Psoas muscle (tissue), 8 donors: ENCODE measurements around the gene AFF1. TPM values are rescaled to one million over a fixed set of nuclear protein-coding genes. Genes with fewer than 3 reads are reported as not detected.

Experiments used
- ATAC-seq, 4 donors: fragments of 200-7000 bp; cut with Tn5 transposase; one replicate each; pipeline ENCODE4 v1.9.1; 2020; ENCODE audit warnings: moderate library complexity in 3 of 4, mild to moderate bottlenecking in 2 of 4
- DNase-seq, 2 donors: peaks; one replicate each; pipeline ENCODE4 v3.0.0-alpha.2; 2020
- H3K27ac ChIP-seq: fragments of 200-600 bp; one replicate; pipeline ENCODE4 v1.8.0; 2022
- H3K27me3 ChIP-seq, 3 donors: fragments of 200-600 bp in 1 of 3; one replicate each; pipeline versions ENCODE4 v1.6.1 to v1.8.0; 2013 to 2022; ENCODE audit warnings: low read length in 2 of 3, mild to moderate bottlenecking in 2 of 3, moderate library complexity in 1 of 3; ENCODE audit not compliant: insufficient read depth in 3 of 3
- H3K36me3 ChIP-seq, 2 donors: fragments of 200-600 bp in 1 of 2; one replicate each; pipeline versions ENCODE4 v1.6.1 to v1.8.0; 2013 to 2022; ENCODE audit warnings: low read depth in 1 of 2, mild to moderate bottlenecking in 1 of 2, moderate library complexity in 1 of 2; ENCODE audit not compliant: insufficient read depth in 1 of 2
- H3K4me1 ChIP-seq: fragments of 200-600 bp; one replicate; pipeline ENCODE4 v1.8.0; 2022
- H3K4me3 ChIP-seq: fragments of 200-600 bp; one replicate; pipeline ENCODE4 v1.8.0; 2022; ENCODE audit warnings: mild to moderate bottlenecking
- H3K9me3 ChIP-seq: fragments of 200-600 bp; one replicate; pipeline ENCODE4 v1.8.0; 2022
- CTCF ChIP-seq: fragments of 200-600 bp; IDR thresholded peaks from one replicate; pipeline ENCODE4 v1.8.0; 2022; ENCODE audit warnings: antibody characterized with exemption
- WGBS, 3 donors: extraction: QIAGEN DNeasy Blood & Tissue Kit; methylation state at CpG; one replicate each; pipeline versions ENCODE4 v1.1.6 to v1.1.7; 2013; 5-methylcytosine and 5-hydroxymethylcytosine counted together
- intact Hi-C, 2 donors: fragments of 100-400 bp; cut with DNase I; formaldehyde crosslinking; loops; one replicate each; pipeline versions ENCODE4 v1.11.0 to v1.14.2; 2022
- polyA plus RNA-seq, 3 donors: library from polyadenylated mRNA; stranded (reverse); fragments of 200-250 nt; gene quantifications; one replicate each; pipeline ENCODE4 v1.2.3, GENCODE V29; 2013
- total RNA-seq, 4 donors: library from RNA; stranded (reverse); fragmentation: NEBNext Ultra II Directional in 2 of 4; extraction: Animal tissue kit (Norgen Biotek cat#: 25700) in 2 of 4; gene quantifications; one replicate each; pipeline versions ENCODE4 v1.2.1 to v1.2.4, GENCODE V29; 2021 to 2023
- donor health status: healthy with polysubstance abuse.
- donor health status: DM: no; HTN: no; CAD: no; lungs with moderate emphysema.
- donor health status: Bipolar disorder and iron deficiency.
- donor health status: healthy.
- donor health status: DM: yes; HTN: yes; CAD: no.
- donor health status: DM: no; HTN: no; CAD: no.
- donor health status: DM: no; HTN: no; CAD: no.
- donor health status: DM: yes; HTN: yes; CAD: no.

Gene AFF1
- total and polyA plus RNA-seq, 7 donors: 62.7 to 171 (median 120) TPM

- DNase-seq (no peak), ATAC-seq (no peak)
- intact Hi-C loops: loop anchor here in 1 of 2 donors (10.0 kb wide), 1 partner anchor 298 kb away; the partner anchor contains the start of gene PTPN13
- TF ChIP-seq CTCF: no peak
- Histone ChIP-seq H3K4me3 (no peak overlapping the region), H3K4me1 (peaks cover 11% of the 10 kb centered on the region), H3K36me3 (no peaks in the 10 kb centered on the region), H3K9me3 (no peaks in the 10 kb centered on the region), H3K27me3 (no peaks in the 10 kb centered on the region), H3K27ac (no peak overlapping the region)
- 90 to 95% (median 90%) methylated on average over 19 of the region's 19 CpGs for whole genome bisulfite sequencing, 3 donors
Observed at GRCh38 chr4:86893136-86893535, 41.7 kb upstream of the AFF1 start.

GRCh38 chr4:86894455-86894854 is 40.4 kb upstream of the AFF1 start:
- H3K4me3 ChIP-seq: no peak overlapping the region
- TF ChIP-seq CTCF: no peak
- no peak for ATAC-seq
- H3K27ac ChIP-seq: no peak overlapping the region
- intact Hi-C loops: loop anchor here (2.0 to 10.0 kb wide), 2 partner anchors 300 to 398 kb away; partner anchors contain the start of gene PTPN13 (in 1 of the 2)
- no peaks in the 10 kb centered on the region for H3K27me3 ChIP-seq
- no peak for DNase-seq
- H3K36me3 ChIP-seq: no peaks in the 10 kb centered on the region
- H3K4me1 ChIP-seq: peaks cover 11% of the 10 kb centered on the region
- H3K9me3 ChIP-seq: no peaks in the 10 kb centered on the region

- intact Hi-C loops: loop anchor here (2.0 to 10.0 kb wide), 2 partner anchors 301 to 399 kb away; partner anchors contain the start of gene PTPN13 (in 1 of the 2)
- H3K4me3 ChIP-seq: no peak overlapping the region
- peaks cover 11% of the 10 kb centered on the region for H3K4me1 ChIP-seq
- ATAC-seq (peak; percentile 46 to 75 (median 56)), DNase-seq (no peak)
- H3K27ac ChIP-seq: no peak overlapping the region
- no peaks in the 10 kb centered on the region for H3K9me3 ChIP-seq
- 47 to 70% (median 51%) methylated on average over 6 of the region's 6 CpGs for WGBS, 3 donors
- H3K27me3 ChIP-seq: no peaks in the 10 kb centered on the region
- TF ChIP-seq CTCF: peak; percentile 81
- H3K36me3 ChIP-seq: no peaks in the 10 kb centered on the region
Observed at GRCh38 chr4:86895692-86896488, 38.9 kb upstream of the AFF1 start.

- Histone ChIP-seq H3K4me3 (no peak overlapping the region), H3K4me1 (peaks cover 9% of the 10 kb centered on the region), H3K27ac (no peak overlapping the region), H3K9me3 (no peaks in the 10 kb centered on the region), H3K27me3 (no peaks in the 10 kb centered on the region), H3K36me3 (no peaks in the 10 kb centered on the region)
- DNase-seq (no peak), ATAC-seq (peak in 3 of 4 donors; percentile 37 to 60 (median 46))
- 34 to 59% (median 45%) methylated on average over 4 of the region's 4 CpGs for WGBS, 3 donors
- TF ChIP-seq CTCF: no peak
- intact Hi-C loops: loop anchor here in 1 of 2 donors (2.0 to 10.0 kb wide), 2 partner anchors 302 to 400 kb away; partner anchors contain the start of gene PTPN13
Observed at GRCh38 chr4:86896596-86896995, 38.2 kb upstream of the AFF1 start.
